AG09319 (cell line): ENCODE results near the gene FOSB.

Experiments used
- DNase-seq: peaks from one replicate; pipeline ENCODE4 v3.0.0-alpha.2; 2010; ENCODE audit warnings: low read depth; ENCODE audit errors: extremely low read depth
- TF ChIP-seq, protein P1 (sequence below): IDR thresholded peaks from 2 replicates; pipeline ENCODE4 v1.5.1; 2011; ENCODE audit warnings: low read depth, mild to moderate bottlenecking, inconsistent platforms, low read length, moderate library complexity

The FOSB gene

DNA sequence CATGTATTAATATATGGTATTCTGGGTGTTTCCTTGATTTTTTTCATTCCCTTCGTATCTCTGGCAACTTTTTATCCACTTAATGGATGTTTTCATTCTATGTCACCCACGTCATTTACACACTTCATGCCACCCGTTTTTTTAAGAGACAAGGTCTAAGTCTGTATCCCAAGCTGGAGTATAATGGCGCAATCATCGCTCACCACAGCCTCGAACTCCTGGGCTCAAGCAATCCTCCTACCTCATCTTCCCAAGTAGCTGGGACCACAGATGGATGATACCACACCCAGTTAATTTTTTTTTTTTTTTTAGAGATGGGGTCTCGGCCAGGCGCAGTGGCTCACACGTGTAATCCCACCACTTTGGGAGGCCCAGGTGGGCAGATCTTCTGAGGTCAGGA lies 36.1 kb downstream of the FOSB start:
- TF ChIP-seq, protein P1, sequence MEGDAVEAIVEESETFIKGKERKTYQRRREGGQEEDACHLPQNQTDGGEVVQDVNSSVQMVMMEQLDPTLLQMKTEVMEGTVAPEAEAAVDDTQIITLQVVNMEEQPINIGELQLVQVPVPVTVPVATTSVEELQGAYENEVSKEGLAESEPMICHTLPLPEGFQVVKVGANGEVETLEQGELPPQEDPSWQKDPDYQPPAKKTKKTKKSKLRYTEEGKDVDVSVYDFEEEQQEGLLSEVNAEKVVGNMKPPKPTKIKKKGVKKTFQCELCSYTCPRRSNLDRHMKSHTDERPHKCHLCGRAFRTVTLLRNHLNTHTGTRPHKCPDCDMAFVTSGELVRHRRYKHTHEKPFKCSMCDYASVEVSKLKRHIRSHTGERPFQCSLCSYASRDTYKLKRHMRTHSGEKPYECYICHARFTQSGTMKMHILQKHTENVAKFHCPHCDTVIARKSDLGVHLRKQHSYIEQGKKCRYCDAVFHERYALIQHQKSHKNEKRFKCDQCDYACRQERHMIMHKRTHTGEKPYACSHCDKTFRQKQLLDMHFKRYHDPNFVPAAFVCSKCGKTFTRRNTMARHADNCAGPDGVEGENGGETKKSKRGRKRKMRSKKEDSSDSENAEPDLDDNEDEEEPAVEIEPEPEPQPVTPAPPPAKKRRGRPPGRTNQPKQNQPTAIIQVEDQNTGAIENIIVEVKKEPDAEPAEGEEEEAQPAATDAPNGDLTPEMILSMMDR: no peak
- no peak for DNase-seq

DNA sequence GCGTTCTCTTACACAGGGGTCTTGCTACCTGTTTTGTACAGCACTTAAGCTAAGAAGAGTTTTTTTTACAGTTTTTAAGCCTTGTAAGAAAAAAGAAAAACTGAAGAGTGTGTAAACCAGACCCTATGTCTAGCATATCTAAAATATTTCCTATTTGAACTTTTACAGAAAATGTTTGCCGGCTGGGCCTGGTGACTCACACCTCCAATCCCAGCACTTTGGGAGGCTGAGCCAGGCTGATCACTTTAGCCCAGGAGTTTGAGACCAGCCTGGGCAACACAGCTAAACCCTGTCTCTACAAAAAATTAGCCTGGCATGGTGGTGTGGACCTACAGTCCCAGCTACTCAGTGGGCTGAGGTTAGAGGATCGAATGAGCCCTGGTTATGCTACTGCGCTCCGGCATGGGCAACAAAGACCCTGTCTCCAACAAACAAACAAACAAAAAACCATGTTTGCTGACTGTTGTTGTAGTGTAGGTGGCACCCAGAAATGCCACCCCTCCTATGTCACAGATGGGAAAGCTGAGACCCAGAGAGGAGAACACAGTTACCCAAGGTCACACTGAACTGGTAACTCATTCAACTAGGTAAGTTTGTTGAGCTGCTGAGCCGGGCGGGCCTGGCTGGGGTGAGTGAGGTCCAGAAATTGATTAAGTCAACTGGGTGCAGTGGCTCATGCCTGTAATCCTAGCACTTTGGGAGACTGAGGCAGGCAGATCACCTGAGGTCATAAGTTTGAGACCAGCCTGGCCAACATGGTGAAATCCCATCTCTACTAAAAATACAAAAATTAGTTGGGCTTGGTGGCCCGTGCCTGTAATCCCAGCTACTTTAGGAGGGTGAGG lies 37.6 kb downstream of the FOSB start:
- TF ChIP-seq, protein P1: no peak
- DNase-seq: no peak

DNA sequence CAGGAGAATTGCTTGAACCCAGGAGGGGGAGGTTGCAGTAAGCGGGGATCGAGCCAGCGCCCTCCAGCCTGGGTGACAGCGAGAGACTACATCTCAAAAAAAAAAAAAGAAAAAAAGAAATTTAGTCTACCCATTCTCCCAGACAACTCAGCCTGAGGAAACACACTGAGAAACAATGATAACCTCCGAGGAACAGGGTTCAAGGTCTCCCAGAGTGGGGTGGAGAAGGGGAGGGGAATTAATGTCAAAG lies 38.1 kb downstream of the FOSB start:
- DNase-seq: no peak
- TF ChIP-seq, protein P1: no peak

DNA sequence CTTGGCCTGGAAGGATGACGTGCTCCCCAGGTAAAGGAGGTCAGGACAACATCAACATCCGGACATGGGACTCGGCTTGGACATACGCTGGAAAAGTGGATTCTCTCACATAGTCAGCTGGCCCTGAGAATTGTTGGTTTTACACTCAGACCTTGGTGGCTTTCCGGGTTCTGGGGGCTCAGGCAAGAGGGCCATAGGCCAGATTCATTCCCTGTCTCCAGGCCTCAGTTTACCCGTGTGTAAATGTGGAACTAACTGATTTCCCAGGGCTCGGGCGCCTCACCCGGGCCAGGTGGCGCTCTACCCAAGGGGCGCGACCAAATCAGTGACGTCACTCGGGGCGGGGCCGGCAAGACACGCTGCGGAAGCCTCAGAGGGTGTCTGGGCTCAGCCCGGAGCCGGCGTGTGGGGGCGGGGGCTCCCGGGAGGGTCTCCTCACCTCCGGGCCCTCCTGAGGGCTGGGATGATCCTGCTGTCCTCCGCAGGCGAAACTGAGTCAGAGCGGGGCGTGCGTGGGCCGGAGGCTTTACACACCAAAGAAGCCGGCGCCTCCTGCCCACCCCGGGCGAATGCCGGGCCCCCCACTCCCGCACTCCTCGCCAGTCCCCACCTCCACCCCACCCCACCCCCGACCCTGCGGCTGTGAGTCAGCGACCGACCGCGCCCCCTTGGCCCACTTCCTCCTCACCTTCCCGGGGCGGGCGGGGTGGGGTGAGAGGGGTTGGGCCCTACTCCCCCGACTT lies 38.6 kb downstream of the FOSB start:
- TF ChIP-seq, protein P1: peak; percentile 63

DNA sequence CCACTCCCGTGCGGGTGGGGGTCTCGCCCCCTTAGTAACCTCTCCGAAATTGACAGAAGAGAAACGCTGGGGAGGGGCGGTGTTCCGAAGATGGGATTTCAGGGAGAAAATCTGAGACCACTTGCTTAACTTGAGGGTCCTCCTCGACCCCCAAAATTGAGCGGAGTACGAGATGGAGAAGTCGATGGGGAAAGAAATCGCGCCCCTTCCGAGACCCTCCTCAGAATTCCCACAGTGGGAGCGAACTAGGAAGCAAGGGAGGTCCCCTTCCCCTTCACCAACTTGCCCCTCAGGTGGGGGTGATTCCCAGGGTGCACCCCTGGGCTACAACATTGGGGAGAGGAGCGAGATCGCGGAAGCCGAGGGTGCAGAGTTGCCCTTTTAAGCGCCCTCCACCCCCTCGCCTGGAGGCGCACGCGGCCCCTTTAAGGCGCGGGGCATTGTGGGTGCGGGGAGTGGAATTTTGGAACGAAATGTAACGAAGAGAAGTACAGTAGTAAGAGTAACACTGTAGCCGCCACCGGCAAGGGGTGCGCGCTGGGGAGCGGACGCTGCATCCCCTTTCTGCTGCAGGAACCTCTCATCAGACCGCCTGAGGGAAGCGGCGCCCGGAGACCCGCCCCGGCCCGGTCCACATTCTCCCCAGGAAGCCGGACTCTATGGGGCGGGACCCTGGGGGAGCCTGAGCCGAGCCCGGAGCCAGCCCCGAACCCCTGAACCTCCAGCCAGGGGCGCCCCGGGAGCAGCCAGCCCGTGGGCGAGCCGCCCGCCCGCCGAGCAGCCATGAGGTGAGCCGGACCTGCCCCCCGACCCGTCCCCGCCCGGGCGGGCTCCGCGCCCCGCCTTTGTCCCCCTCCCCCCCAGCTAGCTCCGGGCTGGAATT lies 39.4 kb downstream of the FOSB start, which contains the start of gene VASP:
Gene VASP, plus strand, starts transcription at position 491 of the 883 bp plus-strand sequence. Its CDS starts 293 bp downstream, at position 784.
- DNase-seq: no peak
- TF ChIP-seq, protein P1: no peak

More for the DNA sequence above, 38.6 kb downstream of the FOSB start:
- DNase-seq: peak; percentile 51

DNA sequence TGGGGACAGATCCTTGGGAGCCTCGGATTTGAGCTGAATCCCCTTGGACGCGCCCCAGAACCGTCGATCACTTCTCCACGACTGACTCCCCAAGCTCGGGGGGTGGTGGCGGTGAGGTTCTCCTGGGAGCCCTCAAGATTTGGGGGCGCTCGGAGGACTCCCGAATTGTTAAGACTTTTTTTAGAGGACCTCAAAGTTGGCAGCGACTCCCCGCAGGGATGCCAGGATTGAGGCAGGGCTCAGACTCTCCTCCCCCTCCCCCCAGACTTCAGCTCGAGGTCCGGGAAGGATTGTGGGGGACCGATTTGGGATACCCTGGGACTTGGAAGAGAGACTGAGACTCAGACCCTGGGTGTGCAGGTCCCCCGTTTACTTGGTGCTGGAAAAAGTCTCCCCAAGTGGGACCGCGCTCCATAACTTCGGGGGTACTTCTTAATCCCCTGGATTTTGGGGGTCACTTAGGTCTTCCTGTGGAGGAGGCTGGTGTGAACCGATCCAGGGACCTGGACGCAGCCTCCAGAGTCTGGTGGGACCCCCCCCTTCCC lies 40.1 kb downstream of the FOSB start:
- TF ChIP-seq, protein P1: no peak
- DNase-seq: no peak
